A673 (cell line): Measurements from ENCODE around the gene MAPKAP1. TPM values are rescaled to one million over a fixed set of nuclear protein-coding genes. Genes with fewer than 3 reads are reported as not detected.

Source experiments
- BruUV-seq: library from RNA; stranded (reverse); fragments of 400-500 nt; replicated peaks from 2 replicates; lab custom pipeline; 2021; lab: Mats Ljungman, UMichigan
- CTCF ChIA-PET: fragments of 300-600 bp; sonication (Branson Sonifier 250); formaldehyde crosslinking; loops from one replicate; lab custom pipeline; 2022; ENCODE audit warnings: antibody characterized with exemption; lab: Charles Lee
- POLR2A ChIA-PET: fragments of 300-600 bp; sonication (Branson Sonifier 250); formaldehyde crosslinking; loops from one replicate; lab custom pipeline; 2022; ENCODE audit warnings: antibody characterized with exemption; ENCODE audit not compliant: low non-redundant PET; lab: Charles Lee
- DNase-seq: peaks from one replicate; pipeline ENCODE4 v3.0.0-alpha.2; 2015; ENCODE audit warnings: low spot score
- H3K27ac ChIP-seq: fragments of 200-600 bp; sonication (generic); 2 replicates; pipeline ENCODE4 v1.5.1; 2016; ENCODE audit warnings: mixed run types, low read depth, mild to moderate bottlenecking, mixed read lengths, antibody characterized with exemption, low read length; ENCODE audit not compliant: poor library complexity, severe bottlenecking
- H3K27me3 ChIP-seq: fragments of 200-600 bp; sonication (generic); replicated peaks from 2 replicates; pipeline ENCODE4 v1.6.1; 2017; ENCODE audit warnings: mixed run types, low read depth, mild to moderate bottlenecking, mixed read lengths, antibody characterized with exemption, low read length; ENCODE audit not compliant: insufficient read depth, poor library complexity
- H3K36me3 ChIP-seq: fragments of 200-600 bp; sonication (generic); 2 replicates; pipeline ENCODE4 v1.6.1; 2016; ENCODE audit warnings: mixed run types, mild to moderate bottlenecking, mixed read lengths, antibody characterized with exemption, low read length; ENCODE audit not compliant: insufficient read depth, poor library complexity, severe bottlenecking
- H3K4me1 ChIP-seq: fragments of 200-600 bp; sonication (generic); 2 replicates; pipeline ENCODE4 v1.6.1; 2017; ENCODE audit warnings: mixed run types, mild to moderate bottlenecking, mixed read lengths, antibody characterized with exemption, low read length; ENCODE audit not compliant: insufficient read depth, poor library complexity, severe bottlenecking
- H3K4me3 ChIP-seq: fragments of 200-600 bp; sonication (generic); 2 replicates; pipeline ENCODE4 v1.5.1; 2016; ENCODE audit warnings: low read depth, mixed run types, mild to moderate bottlenecking, mixed read lengths, low read length; ENCODE audit not compliant: poor library complexity, severe bottlenecking
- H3K9me3 ChIP-seq: fragments of 200-600 bp; sonication (generic); 2 replicates; pipeline ENCODE4 v1.6.1; 2016; ENCODE audit warnings: mixed run types, low read depth, mild to moderate bottlenecking, mixed read lengths, antibody characterized with exemption, low read length; ENCODE audit not compliant: poor library complexity, severe bottlenecking
- EZH2 ChIP-seq: fragments of 200-600 bp; sonication (generic); IDR thresholded peaks from 2 replicates; pipeline ENCODE4 v1.6.1; 2017; ENCODE audit warnings: borderline replicate concordance, low read depth, mild to moderate bottlenecking, mixed read lengths, antibody characterized with exemption, low read length; ENCODE audit not compliant: poor library complexity, severe bottlenecking
- intact Hi-C: fragments of 100-400 bp; cut with micrococcal nuclease; formaldehyde crosslinking; loops from one replicate; pipeline ENCODE4 v1.10.0; 2022; ENCODE audit not compliant: unreplicated experiment
- total RNA-seq: library from RNA; stranded (reverse); gene quantifications from 2 replicates; pipeline ENCODE4 v1.2.3, GENCODE V29; 2021
- TF ChIP-seq, protein P1 (sequence below): fragments of 300-800, 200-600 bp; sonication (generic); conservative IDR thresholded peaks from 2 replicates; pipeline ENCODE4 v1.5.1; 2017; ENCODE audit warnings: low read depth, mild to moderate bottlenecking, antibody characterized with exemption, low read length, moderate library complexity, mixed read lengths

MAPKAP1 gene
- total RNA-seq, 1 experiment from 2014 or later, result 98.7 TPM

DNA sequence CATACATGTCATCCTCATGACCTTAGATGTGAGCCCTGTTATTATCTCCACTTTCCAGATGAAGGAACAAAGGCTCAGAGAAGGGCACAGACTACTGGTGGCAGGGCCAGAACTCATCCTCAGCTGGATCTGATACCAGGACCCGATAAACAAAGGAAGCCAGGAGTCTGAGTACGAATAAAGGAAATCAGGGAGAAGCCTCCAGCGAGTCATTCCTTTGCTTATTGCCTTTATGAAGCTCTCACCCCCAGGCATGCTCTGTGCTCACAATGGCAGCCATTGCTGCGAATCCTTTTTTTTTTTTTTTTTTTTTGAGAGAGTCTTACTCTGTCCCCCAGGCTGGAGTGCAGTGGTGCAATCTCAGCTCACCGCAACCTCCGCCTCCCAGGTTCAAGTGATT is 315.3 kb downstream of the MAPKAP1 start:
- H3K9me3 ChIP-seq, result no peaks in the 10 kb centered on the region
- BruUV-seq, result no TSS peak
- DNase-seq, result no peak
- CTCF ChIA-PET, result interaction anchor here (0.7 kb wide), 1 partner anchor 94 kb away, joined by 8 read pairs; no protein-coding TSS in a partner anchor
- H3K27ac ChIP-seq, result no peak overlapping the region
- no peaks in the 10 kb centered on the region for H3K27me3 ChIP-seq
- H3K4me1 ChIP-seq, result no peaks in the 10 kb centered on the region
- no peaks in the 10 kb centered on the region for H3K36me3 ChIP-seq
- POLR2A ChIA-PET, result no interaction called here
- H3K4me3 ChIP-seq, result no peak overlapping the region
- TF ChIP-seq, protein P1, sequence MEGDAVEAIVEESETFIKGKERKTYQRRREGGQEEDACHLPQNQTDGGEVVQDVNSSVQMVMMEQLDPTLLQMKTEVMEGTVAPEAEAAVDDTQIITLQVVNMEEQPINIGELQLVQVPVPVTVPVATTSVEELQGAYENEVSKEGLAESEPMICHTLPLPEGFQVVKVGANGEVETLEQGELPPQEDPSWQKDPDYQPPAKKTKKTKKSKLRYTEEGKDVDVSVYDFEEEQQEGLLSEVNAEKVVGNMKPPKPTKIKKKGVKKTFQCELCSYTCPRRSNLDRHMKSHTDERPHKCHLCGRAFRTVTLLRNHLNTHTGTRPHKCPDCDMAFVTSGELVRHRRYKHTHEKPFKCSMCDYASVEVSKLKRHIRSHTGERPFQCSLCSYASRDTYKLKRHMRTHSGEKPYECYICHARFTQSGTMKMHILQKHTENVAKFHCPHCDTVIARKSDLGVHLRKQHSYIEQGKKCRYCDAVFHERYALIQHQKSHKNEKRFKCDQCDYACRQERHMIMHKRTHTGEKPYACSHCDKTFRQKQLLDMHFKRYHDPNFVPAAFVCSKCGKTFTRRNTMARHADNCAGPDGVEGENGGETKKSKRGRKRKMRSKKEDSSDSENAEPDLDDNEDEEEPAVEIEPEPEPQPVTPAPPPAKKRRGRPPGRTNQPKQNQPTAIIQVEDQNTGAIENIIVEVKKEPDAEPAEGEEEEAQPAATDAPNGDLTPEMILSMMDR, result no peak
- TF ChIP-seq EZH2, result no peak
- intact Hi-C loops, result no loop called here

DNA sequence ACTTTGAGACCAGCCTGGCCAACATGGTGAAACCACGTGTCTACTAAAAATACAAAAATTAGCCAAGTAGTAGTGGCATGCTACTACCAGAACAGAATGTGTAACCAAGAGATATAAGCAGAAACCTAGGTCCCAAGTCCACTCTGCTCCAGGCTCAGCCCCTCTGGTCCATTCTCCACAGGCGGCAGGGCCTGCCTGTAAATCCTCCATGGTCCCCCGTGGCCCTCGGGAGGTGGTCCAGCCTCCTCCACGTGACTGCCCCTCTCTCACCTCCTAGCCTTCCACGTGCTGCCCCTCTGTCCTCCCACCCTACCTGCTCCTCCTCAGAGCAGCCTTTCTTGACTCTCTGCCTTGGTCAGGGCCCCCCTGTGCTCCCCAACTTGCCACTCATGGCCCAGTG is 318.0 kb downstream of the MAPKAP1 start:
- H3K36me3 ChIP-seq, result no peaks in the 10 kb centered on the region
- H3K27me3 ChIP-seq, result no peaks in the 10 kb centered on the region
- BruUV-seq, result no TSS peak

GRCh38 chr9:125387861-125388524 is 319.0 kb downstream of the MAPKAP1 start:
- intact Hi-C loops, result no loop called here
- Histone ChIP-seq H3K4me3 (no peak overlapping the region), H3K27me3 (no peaks in the 10 kb centered on the region), H3K27ac (no peak overlapping the region), H3K9me3 (no peaks in the 10 kb centered on the region), H3K36me3 (no peaks in the 10 kb centered on the region), H3K4me1 (no peaks in the 10 kb centered on the region)
- no peak for DNase-seq
- ChIA-PET POLR2A (interaction anchor here (0.7 kb wide), 1 partner anchor 1068 kb away, joined by 3 read pairs; no protein-coding TSS in a partner anchor), CTCF (no interaction called here)
- BruUV-seq, result no TSS peak
- TF ChIP-seq EZH2, result no peak
- TF ChIP-seq, protein P1, result no peak

More for the DNA sequence above, 318.0 kb downstream of the MAPKAP1 start:
- Histone ChIP-seq H3K4me3 (no peak overlapping the region), H3K4me1 (no peaks in the 10 kb centered on the region), H3K9me3 (no peaks in the 10 kb centered on the region), H3K27ac (no peak overlapping the region)
- POLR2A ChIA-PET, result no interaction called here
- no peak for DNase-seq
- intact Hi-C loops, result no loop called here
- CTCF ChIA-PET, result no interaction called here
- no peak for TF ChIP-seq EZH2
- TF ChIP-seq, protein P1, result no peak

Other genes with a start within 250 kb of the MAPKAP1 start
- 1.5 and 3.5 TPM in 2 replicates for gene PBX3, start 40.2 kb upstream of the MAPKAP1 start, total RNA-seq